Activated B cell treated with CpG ODN at 0.5 μM for 24 hours (primary cell): ENCODE measurements around the gene RNF31. TPM values are rescaled to one million over a fixed set of nuclear protein-coding genes. Genes with fewer than 3 reads are reported as not detected.

Source experiments
- ATAC-seq: fragments of 200-7000 bp; cut with Tn5 transposase; one replicate; pipeline ENCODE4 v1.10.0; 2021; ENCODE audit warnings: low read depth, mild to moderate bottlenecking, moderate library complexity
- CTCF ChIA-PET: fragments of 350-600 bp; sonication (Branson Sonifier 250); formaldehyde crosslinking; loops from one replicate; lab custom pipeline; 2021; ENCODE audit warnings: antibody characterized with exemption; lab: Charles Lee
- POLR2A ChIA-PET: fragments of 350-600 bp; sonication (Branson Sonifier 250); formaldehyde crosslinking; loops from one replicate; lab custom pipeline; 2021; ENCODE audit warnings: antibody characterized with exemption; lab: Charles Lee
- DNase-seq: peaks from one replicate; pipeline ENCODE4 v3.0.0; 2022
- H3K27ac Mint-ChIP-seq: one replicate; pipeline ENCODE4 v1.8.0; 2020; ENCODE audit warnings: mixed read lengths
- H3K27me3 Mint-ChIP-seq: one replicate; pipeline ENCODE4 v1.8.0; 2021; ENCODE audit warnings: mixed read lengths
- H3K36me3 Mint-ChIP-seq: one replicate; pipeline ENCODE4 v1.8.0; 2021; ENCODE audit warnings: low read depth, mixed read lengths
- H3K4me1 Mint-ChIP-seq: one replicate; pipeline ENCODE4 v1.8.0; 2021; ENCODE audit warnings: mixed read lengths
- H3K4me3 Mint-ChIP-seq: one replicate; pipeline ENCODE4 v1.8.0; 2020; ENCODE audit warnings: mild to moderate bottlenecking, mixed read lengths
- H3K9me3 Mint-ChIP-seq: one replicate; pipeline ENCODE4 v1.8.0; 2020; ENCODE audit warnings: mixed read lengths
- intact Hi-C: fragments of 100-400 bp; cut with micrococcal nuclease; formaldehyde crosslinking; loops from one replicate; pipeline ENCODE4 v1.15.1; 2024
- total RNA-seq: library from RNA; stranded (reverse); gene quantifications from 2 replicates; pipeline ENCODE4 v1.2.3, GENCODE V29; 2022
- TF ChIP-seq, protein P1 (sequence below): fragments of 200-600 bp; IDR thresholded peaks from one replicate; pipeline ENCODE4 v1.8.0; 2022; ENCODE audit warnings: antibody characterized with exemption, mild to moderate bottlenecking

The RNF31 gene
- total RNA-seq, 1 donor from 2014 or later, result 99.8 TPM

DNA sequence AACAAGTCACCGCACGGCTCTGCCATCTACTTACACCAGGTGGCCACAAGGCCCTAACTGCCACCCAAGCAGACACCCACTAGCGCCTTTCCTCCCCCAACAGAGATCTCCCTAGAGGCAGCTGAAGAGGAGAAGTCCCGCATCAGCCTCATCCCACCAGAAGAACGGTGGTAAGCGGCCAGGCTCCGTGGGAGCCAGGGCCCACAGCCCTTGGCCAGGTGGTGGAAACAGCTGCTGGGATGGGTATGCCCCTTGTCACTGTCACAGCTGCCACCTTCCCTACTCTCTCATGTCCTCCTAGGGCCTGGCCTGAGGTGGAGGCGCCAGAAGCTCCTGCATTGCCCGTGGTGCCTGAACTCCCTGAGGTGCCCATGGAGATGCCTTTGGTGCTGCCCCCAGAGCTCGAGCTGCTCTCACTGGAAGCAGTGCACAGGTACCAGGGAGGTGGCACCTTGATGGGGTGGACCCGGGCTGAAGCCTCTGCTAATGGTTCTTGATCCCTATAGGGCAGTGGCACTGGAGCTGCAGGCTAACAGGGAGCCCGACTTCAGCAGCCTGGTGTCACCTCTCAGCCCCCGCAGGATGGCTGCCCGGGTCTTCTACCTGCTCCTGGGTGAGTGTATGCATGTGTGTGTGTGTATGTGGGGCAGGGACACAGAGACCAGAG is 32.1 kb downstream of the RNF31 start:
- POLR2A ChIA-PET, result interaction anchor here (1.0 to 2.0 kb wide), 4 partner anchors 9 to 34 kb away, joined by 3 to 16 read pairs (median 8); partner anchors contain the start of genes CHMP4A, IPO4, IRF9 and TM9SF1
- no peaks in the 10 kb centered on the region for H3K9me3 Mint-ChIP-seq
- no peak overlapping the region for H3K4me3 Mint-ChIP-seq
- H3K27me3 Mint-ChIP-seq, result no peaks in the 10 kb centered on the region
- H3K36me3 Mint-ChIP-seq, result peaks cover 76% of the 10 kb centered on the region
- peaks cover 9% of the 10 kb centered on the region for H3K4me1 Mint-ChIP-seq
- peak overlapping the region; percentile 71 for H3K27ac Mint-ChIP-seq
- intact Hi-C loops, result no loop called here
- TF ChIP-seq, protein P1, sequence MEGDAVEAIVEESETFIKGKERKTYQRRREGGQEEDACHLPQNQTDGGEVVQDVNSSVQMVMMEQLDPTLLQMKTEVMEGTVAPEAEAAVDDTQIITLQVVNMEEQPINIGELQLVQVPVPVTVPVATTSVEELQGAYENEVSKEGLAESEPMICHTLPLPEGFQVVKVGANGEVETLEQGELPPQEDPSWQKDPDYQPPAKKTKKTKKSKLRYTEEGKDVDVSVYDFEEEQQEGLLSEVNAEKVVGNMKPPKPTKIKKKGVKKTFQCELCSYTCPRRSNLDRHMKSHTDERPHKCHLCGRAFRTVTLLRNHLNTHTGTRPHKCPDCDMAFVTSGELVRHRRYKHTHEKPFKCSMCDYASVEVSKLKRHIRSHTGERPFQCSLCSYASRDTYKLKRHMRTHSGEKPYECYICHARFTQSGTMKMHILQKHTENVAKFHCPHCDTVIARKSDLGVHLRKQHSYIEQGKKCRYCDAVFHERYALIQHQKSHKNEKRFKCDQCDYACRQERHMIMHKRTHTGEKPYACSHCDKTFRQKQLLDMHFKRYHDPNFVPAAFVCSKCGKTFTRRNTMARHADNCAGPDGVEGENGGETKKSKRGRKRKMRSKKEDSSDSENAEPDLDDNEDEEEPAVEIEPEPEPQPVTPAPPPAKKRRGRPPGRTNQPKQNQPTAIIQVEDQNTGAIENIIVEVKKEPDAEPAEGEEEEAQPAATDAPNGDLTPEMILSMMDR, result no peak
- CTCF ChIA-PET, result interaction anchor here (2.3 kb wide), 1 partner anchor 19 kb away, joined by 6 read pairs; the partner anchor contains the start of gene IRF9
- no peak for DNase-seq
- peak; percentile 26 for ATAC-seq

DNA sequence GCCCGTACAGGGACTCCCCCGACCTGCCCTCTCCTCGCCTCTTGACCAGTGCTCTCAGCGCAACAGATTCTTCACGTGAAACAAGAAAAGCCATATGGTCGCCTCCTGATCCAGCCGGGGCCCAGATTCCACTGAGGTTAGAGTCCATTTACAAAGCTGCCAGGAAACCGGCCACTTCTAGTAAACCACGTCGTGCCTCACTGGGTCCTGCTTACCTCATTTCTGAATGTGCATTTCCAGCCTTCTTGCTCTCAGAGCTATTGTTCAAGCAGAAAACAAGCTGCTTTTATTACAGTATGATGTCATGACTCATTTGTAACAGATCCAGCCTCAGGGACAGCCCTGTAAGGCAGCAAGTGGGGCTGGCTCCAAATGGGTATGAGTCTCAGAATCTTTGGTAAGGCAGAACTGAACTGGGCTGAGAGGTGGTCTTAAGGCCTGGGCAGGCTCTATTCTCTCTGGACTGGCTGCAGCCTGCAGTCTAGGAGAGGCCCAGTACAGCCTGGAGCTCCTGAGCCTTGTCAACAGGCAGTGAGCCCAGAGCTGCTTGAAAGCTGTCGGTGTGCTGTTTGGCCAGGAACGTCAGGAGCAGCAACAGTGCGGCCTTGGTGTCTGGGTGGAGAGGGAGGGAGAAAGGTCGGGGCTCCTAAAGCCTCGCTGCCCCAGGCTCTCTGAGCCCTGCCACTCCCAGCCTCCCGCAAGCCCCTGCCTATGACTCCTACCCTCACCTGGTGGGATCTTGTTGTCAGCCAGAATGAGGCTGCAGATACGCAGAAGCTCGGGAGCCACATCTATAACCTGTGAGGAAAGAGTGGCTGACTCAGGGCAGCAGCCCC is 32.9 kb downstream of the RNF31 start:
- TF ChIP-seq, protein P1, result no peak
- intact Hi-C loops, result no loop called here
- Mint-ChIP-seq H3K4me1 (peaks cover 7% of the 10 kb centered on the region), H3K27me3 (no peaks in the 10 kb centered on the region), H3K27ac (peak overlapping the region; percentile 71), H3K36me3 (peaks cover 80% of the 10 kb centered on the region), H3K9me3 (no peaks in the 10 kb centered on the region), H3K4me3 (no peak overlapping the region)
- POLR2A ChIA-PET, result interaction anchor here (1.0 to 2.0 kb wide), 4 partner anchors 9 to 33 kb away, joined by 3 to 16 read pairs (median 8); partner anchors contain the start of genes CHMP4A, IPO4, IRF9 and TM9SF1
- no peak for DNase-seq
- CTCF ChIA-PET, result interaction anchor here (2.3 kb wide), 1 partner anchor 19 kb away, joined by 6 read pairs; the partner anchor contains the start of gene IRF9
- no peak for ATAC-seq

DNA sequence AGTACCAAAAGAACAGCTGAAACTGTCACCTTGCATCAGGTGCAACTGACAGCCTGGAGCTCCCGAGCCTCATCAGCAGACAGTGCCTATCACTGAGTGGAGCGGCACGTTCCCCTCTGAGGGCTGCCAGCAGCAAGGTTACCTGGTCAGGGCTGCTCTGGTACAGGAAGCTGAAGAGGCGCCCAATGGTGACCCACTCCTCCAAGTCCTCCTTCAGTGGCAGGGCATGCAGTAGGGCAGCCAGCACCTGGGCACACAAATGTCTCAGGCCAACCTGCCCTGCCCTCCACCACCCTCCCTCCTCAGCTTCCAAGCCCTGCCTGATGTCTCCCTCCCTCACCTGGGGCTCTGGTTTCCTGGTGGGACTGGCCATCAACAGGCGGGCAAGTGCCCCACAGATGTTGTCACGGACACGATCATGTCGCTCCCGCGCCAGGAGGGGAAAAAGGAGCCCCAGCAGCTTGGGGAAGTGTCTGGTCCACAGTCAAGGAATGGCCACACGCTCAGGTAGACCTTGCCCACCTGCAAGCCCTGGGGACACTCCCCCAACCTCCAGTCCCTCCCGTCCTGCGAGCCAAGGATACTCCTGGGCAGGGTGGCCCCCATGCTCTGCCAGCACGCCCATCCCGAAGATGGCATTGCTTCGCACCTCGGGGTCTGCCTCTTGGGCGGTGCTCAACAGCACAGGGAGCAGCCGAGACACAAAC is 34.2 kb downstream of the RNF31 start:
- intact Hi-C loops, result no loop called here
- ChIA-PET POLR2A (interaction anchor here (1.6 kb wide), 1 partner anchor 21 kb away, joined by 5 read pairs; the partner anchor contains the start of gene IRF9), CTCF (interaction anchor here (2.3 kb wide), 1 partner anchor 21 kb away, joined by 6 read pairs; the partner anchor contains the start of gene IRF9)
- peaks cover 90% of the 10 kb centered on the region for H3K36me3 Mint-ChIP-seq
- H3K27ac Mint-ChIP-seq, result no peak overlapping the region
- TF ChIP-seq, protein P1, result no peak
- DNase-seq (no peak), ATAC-seq (no peak)
- no peaks in the 10 kb centered on the region for H3K27me3 Mint-ChIP-seq
- no peaks in the 10 kb centered on the region for H3K9me3 Mint-ChIP-seq
- H3K4me1 Mint-ChIP-seq, result peaks cover 7% of the 10 kb centered on the region
- H3K4me3 Mint-ChIP-seq, result no peak overlapping the region

DNA sequence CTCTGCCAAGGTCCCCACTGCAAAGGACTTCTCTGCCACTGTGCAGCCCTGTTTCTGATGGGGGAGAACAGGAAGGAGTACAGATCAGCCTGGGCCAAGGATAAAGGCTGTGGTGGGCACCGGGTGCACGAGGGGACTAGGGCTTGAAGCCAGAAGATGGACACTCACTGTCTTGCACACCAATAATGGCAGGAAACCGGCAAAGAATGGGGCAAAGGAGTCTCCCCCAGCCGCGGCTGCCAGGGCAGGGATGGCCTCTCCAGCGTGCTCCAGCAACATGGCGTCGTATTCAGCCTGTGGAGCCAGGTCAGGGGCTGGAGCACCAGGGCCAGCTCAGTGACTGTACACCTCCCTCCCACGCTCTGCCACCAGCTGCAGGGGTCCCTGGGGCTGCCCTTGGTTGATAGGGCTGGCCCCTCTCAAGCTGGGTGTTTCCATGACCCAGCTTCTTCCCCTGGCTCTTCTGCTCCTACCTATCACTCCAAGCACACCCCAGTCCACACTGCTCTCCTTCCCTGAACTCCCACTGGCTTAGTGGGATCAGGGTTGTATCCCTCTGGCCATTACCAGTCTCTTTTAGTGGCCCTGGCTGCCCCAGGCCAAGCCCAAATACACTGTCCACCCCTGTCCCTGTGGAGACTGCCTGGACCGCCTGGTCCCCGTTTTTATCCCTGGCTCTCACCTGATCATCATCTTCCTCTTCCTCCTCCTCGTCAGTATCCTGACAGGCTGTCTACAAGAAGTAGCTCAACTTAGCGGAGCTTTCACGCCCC is 35.0 kb downstream of the RNF31 start:
- ChIA-PET POLR2A (interaction anchor here (1.2 to 1.6 kb wide), 2 partner anchors 10 to 21 kb away, joined by 3 to 5 read pairs; partner anchors contain the start of genes IRF9 and REC8), CTCF (no interaction called here)
- Mint-ChIP-seq H3K9me3 (no peaks in the 10 kb centered on the region), H3K4me3 (no peak overlapping the region), H3K4me1 (peaks cover 12% of the 10 kb centered on the region), H3K27me3 (no peaks in the 10 kb centered on the region), H3K36me3 (peaks cover 88% of the 10 kb centered on the region), H3K27ac (peak overlapping the region; percentile 4)
- TF ChIP-seq, protein P1, result no peak
- intact Hi-C loops, result no loop called here
- DNase-seq (no peak), ATAC-seq (no peak)
